DOHH2 (cell line): ENCODE results near the gene RPUSD2.

ENCODE experiments used
- H3F3A ChIP-seq: fragments of 200-600 bp; sonication (generic), shearing (Covaris generic); 2 replicates; pipeline ENCODE4 v1.6.0; 2016; ENCODE audit warnings: antibody characterized with exemption, mild to moderate bottlenecking; ENCODE audit not compliant: control insufficient read depth, insufficient read depth
- H3K27ac ChIP-seq: fragments of 200-600 bp; sonication (generic); 2 replicates; pipeline ENCODE4 v1.5.1; 2014; ENCODE audit warnings: low read depth, mild to moderate bottlenecking, low read length, moderate library complexity
- H3K27me3 ChIP-seq: fragments of 200-600 bp; sonication (generic); 2 replicates; pipeline ENCODE4 v1.6.1; 2014; ENCODE audit warnings: mild to moderate bottlenecking, low read length, mixed read lengths; ENCODE audit not compliant: control insufficient read depth
- H3K36me3 ChIP-seq: fragments of 200-600 bp; sonication (generic); 2 replicates; pipeline ENCODE4 v1.6.1; 2014; ENCODE audit warnings: mild to moderate bottlenecking, low read length, moderate library complexity, mixed read lengths; ENCODE audit not compliant: control insufficient read depth
- H3K4me1 ChIP-seq: fragments of 200-600 bp; sonication (generic); 2 replicates; pipeline ENCODE4 v1.6.1; 2014; ENCODE audit warnings: mild to moderate bottlenecking, low read length, mixed read lengths; ENCODE audit not compliant: control insufficient read depth
- H3K4me2 ChIP-seq: fragments of 200-600 bp; sonication (generic); 2 replicates; pipeline ENCODE4 v1.6.0; 2014; ENCODE audit warnings: mild to moderate bottlenecking, low read length, moderate library complexity
- H3K4me3 ChIP-seq: fragments of 200-600 bp; sonication (generic); 2 replicates; pipeline ENCODE4 v1.5.1; 2014; ENCODE audit warnings: mild to moderate bottlenecking, low read length, mixed read lengths
- H3K79me2 ChIP-seq: fragments of 200-600 bp; sonication (generic); 2 replicates; pipeline ENCODE4 v1.6.1; 2014; ENCODE audit warnings: mild to moderate bottlenecking, low read length, mixed read lengths; ENCODE audit not compliant: control insufficient read depth
- H3K9me2 ChIP-seq: fragments of 200-600 bp; sonication (generic); replicated peaks from 2 replicates; pipeline ENCODE4 v1.6.1; 2014; ENCODE audit warnings: mild to moderate bottlenecking, low read length, mixed read lengths; ENCODE audit not compliant: control insufficient read depth
- H3K9me3 ChIP-seq: fragments of 200-600 bp; sonication (generic); 2 replicates; pipeline ENCODE4 v1.6.1; 2014; ENCODE audit warnings: antibody characterized with exemption, low read length, mixed read lengths; ENCODE audit not compliant: control insufficient read depth, insufficient read depth
- H4K20me1 ChIP-seq: fragments of 200-600 bp; sonication (generic); 2 replicates; pipeline ENCODE4 v1.6.0; 2014; ENCODE audit warnings: low read depth, mild to moderate bottlenecking, antibody characterized with exemption, low read length, moderate library complexity; ENCODE audit not compliant: control insufficient read depth, insufficient read depth
- CTCF ChIP-seq: fragments of 200-600 bp; sonication (generic); IDR thresholded peaks from one replicate; pipeline ENCODE4 v1.5.1; 2014; ENCODE audit warnings: antibody characterized with exemption, mild to moderate bottlenecking, low read depth, low read length; ENCODE audit not compliant: poor library complexity, severe bottlenecking
- EZH2phosphoT487 ChIP-seq: fragments of 200-600 bp; sonication (generic); IDR thresholded peaks from 2 replicates; pipeline ENCODE4 v1.6.1; 2017; ENCODE audit warnings: borderline replicate concordance, mild to moderate bottlenecking, antibody characterized with exemption, low read length, moderate library complexity, mixed read lengths

The RPUSD2 gene

GRCh38 chr15:40582726-40583246 lies 13.7 kb downstream of the RPUSD2 start:
- Histone ChIP-seq H3K4me2 (no peak overlapping the region), H3K36me3 (no peaks in the 10 kb centered on the region), H3K9me2 (no peaks in the 10 kb centered on the region), H3K27ac (no peak overlapping the region), H3K4me1 (no peaks in the 10 kb centered on the region), H4K20me1 (no peaks in the 10 kb centered on the region), H3K79me2 (no peaks in the 10 kb centered on the region), H3K27me3 (peaks cover 15% of the 10 kb centered on the region), H3K4me3 (no peak overlapping the region), H3K9me3 (peaks cover 9% of the 10 kb centered on the region), H3F3A (no peaks in the 10 kb centered on the region)
- TF ChIP-seq CTCF = no peak
- no peak for TF ChIP-seq EZH2phosphoT487

- peaks cover 9% of the 10 kb centered on the region for H3K9me3 ChIP-seq
- peaks cover 7% of the 10 kb centered on the region for H3K4me1 ChIP-seq
- H3K79me2 ChIP-seq = no peaks in the 10 kb centered on the region
- H3K27me3 ChIP-seq = peaks cover 27% of the 10 kb centered on the region
- no peaks in the 10 kb centered on the region for H3K9me2 ChIP-seq
- no peaks in the 10 kb centered on the region for H3F3A ChIP-seq
- no peak for TF ChIP-seq CTCF
- TF ChIP-seq EZH2phosphoT487 = no peak
- H3K36me3 ChIP-seq = no peaks in the 10 kb centered on the region
- no peak overlapping the region for H3K4me3 ChIP-seq
- no peak overlapping the region for H3K27ac ChIP-seq
- no peaks in the 10 kb centered on the region; the same call in 1 of the 2 replicates for H4K20me1 ChIP-seq
- no peak overlapping the region for H3K4me2 ChIP-seq
Measured at GRCh38 chr15:40584191-40584590, 15.1 kb downstream of the RPUSD2 start.

- peaks cover 33% of the 10 kb centered on the region for H3K4me1 ChIP-seq
- TF ChIP-seq CTCF (no peak), EZH2phosphoT487 (no peak)
- H4K20me1 ChIP-seq = peaks cover 5% of the 10 kb centered on the region; the same call in 1 of the 2 replicates
Measured at GRCh38 chr15:40590667-40591050, 21.6 kb downstream of the RPUSD2 start.

More at GRCh38 chr15:40590667-40591050, 21.6 kb downstream of the RPUSD2 start:
- no peak overlapping the region for H3K4me3 ChIP-seq
- H3F3A ChIP-seq = peaks cover 9% of the 10 kb centered on the region
- no peaks in the 10 kb centered on the region for H3K9me3 ChIP-seq
- no peaks in the 10 kb centered on the region for H3K9me2 ChIP-seq
- peak overlapping the region; percentile 57 for H3K4me2 ChIP-seq
- peaks cover 11% of the 10 kb centered on the region; the same call in 1 of the 2 replicates for H3K36me3 ChIP-seq
- H3K27ac ChIP-seq = no peak overlapping the region
- peaks cover 26% of the 10 kb centered on the region for H3K27me3 ChIP-seq
- H3K79me2 ChIP-seq = peaks cover 14% of the 10 kb centered on the region
